Glomerular endothelial cell (primary cell): ENCODE measurements around the gene RNFT2. TPM values are rescaled to one million over a fixed set of nuclear protein-coding genes. Genes with fewer than 3 reads are reported as not detected.
"Not testable (repeated sequence)": the region's sequence is repeated elsewhere in the genome, so short reads cannot be mapped to it uniquely, and the experiment has no call there.

Experiments used
- DNase-seq: peaks from one replicate; pipeline ENCODE4 v3.0.0-alpha.2; 2011; ENCODE audit warnings: low read depth, low spot score; ENCODE audit errors: extremely low read depth
- total RNA-seq: library from RNA; depleted of rRNA; stranded (reverse); fragments of >200 nt; gene quantifications from 2 replicates; pipeline ENCODE4 v1.2.3, GENCODE V29; 2015

The RNFT2 gene
- total RNA-seq, 1 donor from 2014 or later, result 2.9 TPM

DNA sequence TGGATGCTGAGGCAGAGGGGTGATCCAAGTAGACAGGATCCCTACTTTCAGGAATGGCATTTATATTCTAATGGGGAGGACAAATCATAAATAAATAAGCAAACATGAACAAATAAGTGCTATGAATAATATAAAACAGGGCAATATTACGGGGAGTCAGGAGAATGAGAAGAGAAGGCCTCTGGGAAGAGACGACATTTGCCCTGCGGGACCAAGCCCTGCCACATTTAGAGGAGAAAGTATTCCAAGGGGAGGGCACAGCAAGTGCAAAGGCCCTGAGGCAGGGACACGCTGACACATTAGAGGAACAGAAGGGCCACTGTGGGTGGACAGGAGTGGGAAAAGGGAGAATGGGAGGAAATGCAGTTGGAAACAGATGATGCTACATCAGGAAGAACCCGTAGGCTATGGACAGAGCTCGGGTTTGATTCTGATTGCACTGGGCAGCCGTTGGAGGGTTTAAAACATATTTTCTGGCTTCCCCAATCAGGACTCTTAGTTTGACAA is 1.3 kb downstream of the RNFT2 start:
- no peak for DNase-seq

GRCh38 chr12:116742787-116743186 is 4.7 kb downstream of the RNFT2 start:
- not testable (repeated sequence) for DNase-seq

- no peak for DNase-seq
These were observed 6.7 kb downstream of the RNFT2 start for GRCh38 chr12:116744766-116745165.

DNA sequence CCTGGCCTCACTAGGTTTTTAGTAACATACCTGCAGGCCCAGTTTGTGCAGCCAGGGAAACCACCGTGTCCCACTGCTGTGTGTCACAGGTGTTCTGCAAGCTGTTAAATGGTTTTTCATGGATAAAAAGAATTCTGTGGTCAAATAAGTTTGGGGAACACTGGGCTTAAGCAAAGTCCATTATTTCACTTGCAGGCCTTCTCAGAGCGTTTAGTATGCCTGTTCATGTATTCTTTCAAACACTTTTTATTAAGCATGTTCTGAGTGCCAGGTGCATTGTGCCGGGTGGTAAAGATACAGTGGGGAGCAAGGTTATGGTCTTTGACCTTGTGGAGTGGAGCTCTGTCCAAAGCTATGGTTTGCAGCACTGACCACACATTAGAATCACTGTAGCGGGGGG is 7.4 kb downstream of the RNFT2 start:
- no peak for DNase-seq

GRCh38 chr12:116749884-116750283 is 11.8 kb downstream of the RNFT2 start:
- DNase-seq, result no peak

DNA sequence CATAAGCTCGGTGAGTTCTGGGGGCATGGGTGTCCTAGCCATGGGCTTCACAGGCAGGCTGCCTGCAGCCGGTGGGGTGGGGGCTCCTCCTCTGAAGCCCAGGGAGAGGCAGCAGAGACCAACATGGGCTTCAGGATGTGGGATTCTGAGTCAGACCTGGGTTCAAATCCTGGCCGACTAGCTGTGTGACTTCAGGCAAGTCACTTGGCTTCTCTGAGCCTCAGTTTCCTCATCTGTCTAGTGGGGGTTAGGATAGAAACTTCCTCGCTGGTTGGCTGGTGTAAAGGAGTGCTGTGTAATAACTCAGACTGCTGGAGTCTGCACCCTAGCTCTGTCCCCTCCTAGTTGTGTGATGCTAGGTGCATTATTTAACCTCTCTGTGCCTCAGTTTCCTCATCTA is 12.2 kb downstream of the RNFT2 start:
- no peak for DNase-seq

DNA sequence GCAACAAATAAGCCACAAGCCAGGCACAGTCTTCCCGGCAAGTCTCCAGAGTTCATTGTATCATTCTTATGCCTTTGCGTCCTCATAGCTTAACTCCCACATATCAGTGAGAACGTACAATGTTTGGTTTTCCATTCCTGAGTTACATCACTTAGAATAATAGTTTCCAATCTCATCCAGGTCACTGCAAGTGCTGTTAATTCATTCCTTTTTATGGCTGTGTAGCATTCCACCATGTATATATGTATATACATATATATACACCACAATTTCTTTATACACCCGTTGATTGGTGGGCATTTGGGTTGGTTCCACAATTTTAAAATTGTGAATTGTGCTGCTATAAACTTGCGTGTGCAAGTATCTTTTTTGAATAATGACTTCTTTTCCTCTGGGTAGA is 16.0 kb downstream of the RNFT2 start:
- DNase-seq, result not testable (repeated sequence)

- not testable (repeated sequence) for DNase-seq
These were observed 16.7 kb downstream of the RNFT2 start for GRCh38 chr12:116754783-116755182.

- DNase-seq, result no peak
These were observed 21.9 kb downstream of the RNFT2 start for GRCh38 chr12:116759783-116760621.

DNA sequence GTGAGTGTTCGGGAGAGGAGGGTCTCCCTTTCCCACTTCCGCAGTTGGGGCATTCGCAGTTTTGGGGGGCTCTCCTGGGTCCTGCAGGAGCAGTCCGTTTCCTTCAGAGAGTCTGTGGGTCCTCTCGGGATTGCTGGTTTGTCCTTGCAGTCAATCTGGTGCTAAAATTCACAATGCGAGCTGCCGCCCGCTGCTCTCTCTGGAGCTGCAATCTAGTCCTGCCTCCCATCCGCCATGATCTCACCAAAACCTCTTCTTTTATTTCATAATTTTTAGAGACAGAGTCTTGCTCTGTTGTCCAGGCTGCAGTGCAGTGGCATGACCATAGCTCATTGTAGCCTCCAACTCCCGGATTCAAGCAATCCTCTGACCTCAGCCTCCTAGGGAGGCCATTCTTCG is 22.5 kb downstream of the RNFT2 start:
- no peak for DNase-seq

GRCh38 chr12:116761499-116761898 is 23.4 kb downstream of the RNFT2 start:
- no peak for DNase-seq

GRCh38 chr12:116765271-116765670 is 27.2 kb downstream of the RNFT2 start:
- no peak for DNase-seq

- no peak for DNase-seq
These were observed 28.2 kb downstream of the RNFT2 start for GRCh38 chr12:116766285-116766684.

- DNase-seq, result no peak
These were observed 28.6 kb downstream of the RNFT2 start for GRCh38 chr12:116766746-116767145.

GRCh38 chr12:116771651-116772050 is 33.5 kb downstream of the RNFT2 start:
- DNase-seq, result no peak

GRCh38 chr12:116773276-116773731 is 35.2 kb downstream of the RNFT2 start:
- peak; percentile 62 for DNase-seq

DNA sequence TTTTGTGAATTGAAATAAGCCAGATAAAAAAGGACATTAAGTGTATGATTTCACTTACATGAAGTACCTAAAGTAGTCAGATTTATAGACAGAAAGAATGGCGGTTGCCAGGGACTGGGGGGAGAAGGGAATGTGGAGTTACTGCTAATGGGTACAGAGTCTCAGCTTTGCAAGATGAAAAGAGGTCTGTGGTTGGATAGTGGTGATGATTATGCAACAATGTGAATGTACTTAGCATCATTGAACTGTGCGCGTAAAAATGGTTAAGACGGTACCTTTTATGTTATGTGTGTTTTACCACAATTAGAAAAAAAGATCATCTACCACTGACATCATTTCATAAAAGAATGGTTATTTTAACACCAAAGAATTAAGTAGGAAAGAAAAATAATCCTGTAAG is 35.9 kb downstream of the RNFT2 start:
- DNase-seq, result no peak

- no peak for DNase-seq
These were observed 39.1 kb downstream of the RNFT2 start for GRCh38 chr12:116777245-116777644.

DNA sequence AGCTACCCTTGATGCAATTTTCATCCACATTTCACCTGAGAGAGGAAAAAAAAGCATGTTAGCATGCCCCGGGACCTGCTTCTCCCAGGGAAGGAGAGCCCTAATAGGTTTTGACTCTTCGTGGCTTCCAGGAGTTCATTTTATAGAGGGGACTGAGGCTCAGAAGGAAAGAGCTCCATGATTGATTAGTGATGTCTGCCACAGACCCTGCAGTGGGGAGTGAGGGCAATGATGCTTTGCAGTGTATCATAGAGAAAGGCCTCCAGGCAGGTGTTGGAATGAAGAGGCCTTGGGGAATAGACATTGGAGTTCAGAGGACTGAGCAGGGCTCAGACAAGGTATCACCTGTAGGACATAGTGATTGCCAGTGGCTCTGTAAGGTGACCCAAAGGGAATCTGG is 41.5 kb downstream of the RNFT2 start:
- DNase-seq, result no peak

DNA sequence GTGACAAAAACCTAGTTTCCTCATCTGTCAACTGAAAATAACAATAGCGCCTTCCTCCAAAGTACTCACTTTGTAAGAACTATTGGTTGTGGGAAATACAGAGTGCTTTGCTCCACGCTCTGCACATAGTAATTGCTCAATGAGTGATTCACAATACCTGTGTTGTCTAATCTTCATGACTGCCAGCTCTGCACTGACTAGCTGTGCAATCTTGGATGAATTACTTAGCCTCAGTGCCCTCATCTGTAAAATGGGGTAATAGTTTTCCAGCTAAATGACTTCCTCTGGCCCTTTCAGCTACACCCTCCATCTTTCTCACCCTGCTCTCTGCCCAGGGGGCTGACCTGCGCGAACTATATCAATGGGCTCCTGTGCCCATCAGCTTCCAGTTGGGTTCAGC is 42.8 kb downstream of the RNFT2 start:
- no peak for DNase-seq

GRCh38 chr12:116783525-116784237 is 45.6 kb downstream of the RNFT2 start:
- no peak for DNase-seq

DNA sequence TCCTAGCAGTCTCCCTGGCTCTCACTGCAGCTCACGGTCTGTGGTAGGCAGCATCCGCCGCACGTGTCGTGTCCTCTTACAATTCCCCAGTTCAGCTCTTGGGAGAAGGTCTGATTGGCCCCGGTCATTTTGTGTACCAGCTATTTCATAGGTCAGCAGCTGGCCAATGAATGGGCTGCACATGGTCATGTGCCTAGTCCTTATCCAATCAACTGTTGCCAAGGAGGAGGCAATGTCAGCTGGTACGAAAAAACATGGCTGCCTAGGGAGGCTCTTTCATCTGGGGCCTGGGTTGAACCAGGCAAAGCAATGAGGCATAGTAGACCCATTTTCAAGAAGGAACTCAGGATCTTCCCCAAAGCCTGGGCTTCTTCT is 46.1 kb downstream of the RNFT2 start:
- DNase-seq, result no peak
